LoVo (cell line): ENCODE data around the gene NSD1.
"Not testable (repeated sequence)": the region's sequence is repeated elsewhere in the genome, so short reads cannot be mapped to it uniquely, and the experiment has no call there.

Source experiments
- DNase-seq: peaks from one replicate; pipeline ENCODE4 v3.0.0-alpha.2; 2016; ENCODE audit warnings: low spot score

NSD1 gene

DNA sequence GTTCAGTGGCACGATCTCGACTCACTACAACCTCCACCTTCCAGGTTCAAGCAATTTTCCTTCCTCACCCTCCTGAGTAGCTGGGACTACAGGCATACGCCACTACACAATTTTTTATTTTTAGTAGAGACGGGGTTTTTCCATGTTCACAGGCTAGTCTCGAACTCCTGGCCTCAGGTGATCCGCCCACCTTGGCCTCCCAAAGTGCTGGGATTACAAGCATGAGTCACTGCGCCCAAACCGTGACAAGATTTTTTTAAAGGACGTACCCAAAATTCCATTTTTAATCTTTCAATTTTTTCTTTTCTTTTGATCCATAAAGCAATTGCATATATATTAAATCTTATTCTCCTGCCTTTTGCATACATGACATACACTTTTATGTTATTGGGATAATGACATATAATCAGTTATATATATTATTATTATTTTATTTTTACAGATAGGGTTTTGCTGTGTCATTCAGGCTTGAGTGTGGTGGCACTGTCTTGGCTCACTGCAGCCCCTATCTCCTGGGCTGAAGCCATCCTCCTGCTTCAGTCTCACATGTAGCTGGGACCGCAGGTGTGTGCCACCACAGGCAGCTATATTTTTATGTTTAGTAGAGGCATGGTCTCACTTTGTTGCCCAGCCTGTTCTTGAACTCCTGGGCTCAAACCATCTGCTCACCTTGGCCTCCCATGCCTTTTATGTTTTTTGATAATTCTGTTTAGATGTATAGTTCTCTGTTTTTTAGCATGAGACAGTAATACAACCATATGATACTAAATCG lies 98.1 kb downstream of the NSD1 start:
- DNase-seq: no peak

DNA sequence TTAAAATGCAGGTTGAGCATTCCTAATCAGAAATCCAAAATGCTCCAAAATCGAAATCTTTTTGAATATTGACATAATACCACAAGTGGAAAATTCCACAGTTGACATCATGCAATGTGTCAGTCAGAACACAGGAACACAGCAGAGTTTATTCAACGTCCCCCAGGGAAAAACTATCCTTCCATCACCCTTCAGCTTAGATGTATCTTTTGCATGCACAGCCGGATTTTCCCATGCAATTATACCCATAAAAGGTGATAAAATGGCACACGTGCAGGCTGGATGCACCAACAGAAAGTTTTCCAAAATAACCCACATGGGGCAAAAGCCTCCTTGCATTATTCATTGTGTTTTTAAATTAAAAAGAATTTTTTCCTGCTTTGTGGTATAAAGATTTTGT lies 98.8 kb downstream of the NSD1 start:
- DNase-seq: no peak

DNA sequence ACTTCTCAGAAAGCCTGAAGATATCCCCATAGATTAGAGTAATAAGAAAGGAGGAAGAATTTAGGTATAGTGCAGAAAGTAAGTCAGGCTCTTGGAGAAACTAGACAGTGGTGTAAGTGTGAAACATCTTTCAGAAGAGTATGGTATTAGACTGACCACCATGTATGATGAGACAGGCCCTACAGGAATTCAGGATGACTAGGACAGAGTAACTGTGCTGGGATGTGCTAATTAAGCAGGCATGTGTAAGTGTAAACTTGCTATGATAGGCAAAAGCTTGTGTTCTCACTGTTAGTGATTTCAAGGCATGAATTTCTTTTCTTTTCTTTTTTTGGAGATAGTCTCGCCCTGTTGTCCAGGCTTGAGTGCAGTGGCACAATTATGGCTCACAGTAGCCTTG lies 99.2 kb downstream of the NSD1 start:
- no peak for DNase-seq

DNA sequence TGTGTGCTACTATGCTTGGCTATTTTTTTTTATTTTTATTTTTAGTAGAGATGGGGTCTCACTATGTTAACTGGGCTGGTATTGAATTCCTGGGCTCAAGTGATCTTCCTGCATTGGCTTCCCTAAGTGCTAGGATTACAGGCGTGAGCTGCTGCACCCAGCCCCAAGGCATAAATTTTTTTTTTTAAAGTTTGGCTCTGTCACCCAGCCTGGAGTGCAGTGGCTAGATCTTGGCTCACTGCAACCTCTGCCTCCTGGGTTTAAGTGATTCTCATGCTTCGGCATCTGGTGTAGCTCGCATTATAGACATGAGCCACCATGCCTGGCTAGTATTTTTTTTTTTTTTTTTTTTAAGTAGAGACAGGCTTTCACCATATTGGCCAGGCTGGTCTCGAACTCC lies 99.6 kb downstream of the NSD1 start:
- no peak for DNase-seq

DNA sequence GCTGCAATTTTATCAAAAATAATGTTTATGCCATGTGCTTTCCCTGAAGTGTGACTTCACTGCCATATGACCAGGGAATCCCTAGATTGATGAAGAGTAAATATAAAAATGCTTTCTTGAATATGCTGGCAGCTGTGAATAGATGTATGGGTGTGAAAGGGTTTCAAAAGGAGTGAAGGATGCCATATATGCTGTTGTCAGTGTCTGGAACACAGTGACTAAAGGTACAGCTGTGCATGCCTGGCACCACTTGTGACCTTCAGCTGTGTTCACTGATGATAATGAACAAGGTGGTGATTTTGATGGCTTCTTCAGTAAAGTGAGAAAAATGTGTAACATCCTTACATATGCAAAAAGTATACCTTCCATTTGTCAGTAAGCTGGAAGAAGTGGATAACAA lies 100.2 kb downstream of the NSD1 start:
- no peak for DNase-seq

DNA sequence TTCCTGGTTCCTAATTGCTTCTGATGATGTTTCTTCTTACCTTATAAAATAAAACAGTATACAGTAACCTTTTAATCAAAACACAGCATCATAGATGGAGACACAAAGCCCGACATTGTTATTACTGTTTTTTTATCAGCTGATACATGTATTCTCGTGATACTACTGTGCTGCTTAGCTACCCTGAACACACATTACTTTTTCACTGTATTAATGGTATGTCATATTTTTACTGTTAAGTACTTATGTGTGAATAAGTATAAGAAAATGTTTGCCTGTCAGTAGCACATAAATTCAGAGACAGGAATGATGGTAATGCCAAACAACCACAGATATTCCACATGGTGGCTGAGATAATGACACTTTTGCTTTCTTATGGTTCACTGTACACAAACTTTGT lies 101.3 kb downstream of the NSD1 start:
- no peak for DNase-seq

DNA sequence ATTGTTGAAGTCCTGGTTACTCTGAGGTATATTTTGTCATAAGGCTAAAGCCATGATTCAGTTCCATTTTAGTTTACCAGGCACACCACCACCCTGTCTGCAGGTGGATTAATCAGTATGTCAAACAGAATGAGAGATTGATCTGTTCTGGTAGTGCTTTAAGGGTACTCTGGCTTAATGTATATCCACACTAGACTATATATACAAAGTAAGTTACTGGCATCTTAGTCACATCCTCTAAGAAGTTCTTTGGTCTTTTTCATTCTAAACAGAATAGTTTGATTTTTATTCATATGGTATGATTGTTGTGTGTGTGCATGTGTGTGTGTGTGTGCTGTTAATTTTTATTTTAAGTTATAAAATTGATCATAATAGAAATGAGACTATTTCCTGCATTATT lies 108.2 kb downstream of the NSD1 start:
- no peak for DNase-seq

DNA sequence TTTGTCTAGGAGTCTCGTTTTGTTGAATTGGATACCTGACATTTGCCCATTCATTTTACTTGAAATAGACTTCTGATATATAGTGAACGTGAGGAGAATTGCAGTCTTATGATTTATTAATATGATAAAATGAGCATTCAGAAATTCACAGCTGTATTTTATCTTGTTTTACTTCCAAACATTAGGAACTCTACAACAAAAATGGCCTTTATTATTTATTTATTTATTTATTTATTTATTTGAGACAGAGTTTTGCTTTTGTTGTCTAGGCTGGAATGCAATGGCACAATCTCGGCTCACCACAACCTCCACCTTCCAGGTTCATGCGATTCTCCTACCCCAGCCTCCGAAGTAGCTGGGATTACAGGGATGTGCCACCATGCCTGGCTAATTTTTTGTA lies 108.7 kb downstream of the NSD1 start:
- no peak for DNase-seq

DNA sequence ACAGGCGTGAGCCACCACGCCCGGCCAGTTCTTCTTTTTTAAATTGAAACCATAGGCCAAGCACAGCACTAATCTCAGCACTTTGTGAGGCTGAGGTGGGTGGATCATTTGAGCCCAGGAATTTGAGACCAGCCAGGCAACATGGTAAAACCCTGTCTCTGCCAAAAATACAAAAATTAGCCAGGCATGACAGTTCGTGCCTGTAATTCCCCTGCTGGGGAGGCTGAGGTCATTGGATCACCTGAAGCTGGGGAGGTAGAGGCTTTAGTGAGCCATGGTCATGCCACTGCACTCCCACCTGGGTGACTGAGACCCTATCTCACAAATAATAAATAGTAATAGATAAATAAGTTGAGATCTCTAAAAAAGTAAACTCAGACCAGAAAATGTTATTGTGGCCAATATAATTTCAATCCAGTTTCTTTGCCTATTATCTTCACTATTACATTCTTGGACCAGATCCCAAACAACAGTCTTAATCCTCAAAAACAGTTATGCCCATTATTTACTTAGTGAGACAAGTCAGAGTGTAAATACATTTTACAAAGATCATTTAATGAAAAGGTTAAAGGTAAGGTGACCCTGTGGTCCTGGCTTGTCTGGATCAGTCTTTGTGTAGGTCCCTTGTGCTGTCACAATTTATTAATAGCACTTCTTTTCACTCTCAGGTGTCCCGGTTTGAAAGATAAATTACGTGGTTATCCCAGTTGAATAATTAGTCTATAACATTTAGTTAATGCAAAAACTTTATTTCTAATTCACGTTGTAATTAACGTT lies 116.4 kb downstream of the NSD1 start:
- DNase-seq: no peak

DNA sequence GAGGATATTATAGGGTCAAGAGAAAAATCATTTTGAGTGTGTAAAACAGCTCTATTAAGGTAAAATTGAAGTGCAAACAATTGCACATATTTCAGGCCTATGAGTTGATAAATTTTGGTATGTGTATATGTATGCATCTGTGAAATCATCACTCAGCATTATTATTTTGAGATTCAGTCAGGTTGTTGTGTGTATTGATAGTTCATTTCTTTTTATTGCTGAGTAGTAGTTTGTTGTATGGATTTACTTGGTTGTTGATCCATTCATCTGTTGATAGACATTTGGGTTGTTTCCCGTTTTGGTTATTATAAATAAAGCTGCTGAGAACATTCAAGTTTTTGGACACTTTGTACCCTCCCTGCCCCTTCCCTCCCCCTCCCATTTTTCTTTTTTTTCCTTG lies 119.7 kb downstream of the NSD1 start:
- DNase-seq: no peak

DNA sequence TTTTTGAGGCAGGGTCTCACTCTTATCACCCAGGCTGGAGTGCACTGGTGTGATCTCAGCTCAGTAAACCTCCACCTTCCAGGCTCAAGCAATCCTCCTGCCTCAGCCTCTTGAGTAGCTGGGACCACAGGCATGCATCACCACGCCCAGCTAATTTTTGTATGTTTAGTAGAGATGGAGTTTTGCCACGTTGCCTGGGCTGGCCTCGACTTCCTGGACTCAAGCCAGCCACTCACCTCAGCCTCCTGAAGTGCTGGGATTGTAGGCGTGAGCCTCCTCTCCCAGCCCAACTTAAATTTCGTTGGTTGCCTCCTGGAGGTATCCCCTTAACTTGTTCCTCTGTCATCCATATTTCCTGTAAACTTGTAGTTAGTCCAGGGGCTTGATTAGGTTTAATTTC lies 122.7 kb downstream of the NSD1 start:
- peak; percentile 32 for DNase-seq

DNA sequence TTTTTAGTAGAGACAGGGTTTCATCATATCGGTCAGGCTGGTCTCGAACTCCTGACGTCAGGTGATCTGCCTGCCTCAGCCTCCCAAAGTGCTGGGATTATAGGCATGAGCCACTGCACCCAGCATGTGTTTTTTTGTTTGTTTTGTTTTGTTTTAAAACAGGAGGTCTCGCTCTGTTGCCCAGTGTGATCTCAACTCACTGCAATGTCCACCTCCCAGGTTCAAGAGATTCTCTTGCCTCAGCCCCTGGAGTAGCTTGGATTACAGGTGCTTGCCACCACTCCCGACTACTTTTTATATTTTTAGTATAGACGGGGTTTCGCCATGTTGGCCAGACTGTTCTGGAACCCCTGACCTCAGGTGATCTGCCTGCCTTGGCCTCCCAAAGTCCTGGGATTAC lies 125.1 kb downstream of the NSD1 start:
- DNase-seq: not testable (repeated sequence)

DNA sequence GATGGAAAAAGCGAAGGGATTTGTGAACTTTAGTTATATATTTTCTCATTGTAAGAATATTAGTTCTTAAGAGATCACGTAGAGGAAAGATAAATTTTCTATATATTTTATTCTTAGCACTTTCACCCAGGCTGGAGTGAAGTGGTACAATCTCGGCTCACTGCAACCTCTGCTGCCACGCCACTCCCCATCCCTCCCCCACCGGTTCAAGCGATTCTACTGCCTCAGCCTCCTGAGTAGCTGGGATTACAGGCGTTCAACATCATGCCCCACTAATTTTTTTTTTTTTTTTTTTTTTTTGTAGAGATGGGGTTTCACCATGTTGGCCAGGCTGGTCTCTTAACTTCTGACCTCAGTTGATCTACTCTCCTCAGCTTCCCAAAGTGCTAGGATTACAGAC lies 127.4 kb downstream of the NSD1 start:
- DNase-seq: no peak

DNA sequence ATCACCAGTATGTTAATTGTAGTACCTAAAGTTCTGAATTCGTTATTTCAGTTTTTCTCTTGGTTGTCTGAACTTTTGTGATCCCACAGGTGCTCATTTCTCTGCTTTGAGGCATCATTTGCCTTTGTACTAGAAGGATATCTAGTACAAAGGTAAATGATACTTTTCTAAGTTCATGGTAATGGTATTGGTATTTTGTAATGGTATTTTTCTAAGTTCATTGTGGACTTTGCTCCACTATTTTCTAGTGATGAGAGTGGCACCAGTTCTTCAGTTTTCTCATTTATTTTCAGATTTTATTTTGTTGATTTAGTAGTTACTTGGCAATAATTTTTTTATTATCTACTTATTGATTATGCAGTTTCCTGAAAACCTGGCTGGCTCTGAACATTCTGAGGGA lies 127.9 kb downstream of the NSD1 start:
- DNase-seq: no peak

DNA sequence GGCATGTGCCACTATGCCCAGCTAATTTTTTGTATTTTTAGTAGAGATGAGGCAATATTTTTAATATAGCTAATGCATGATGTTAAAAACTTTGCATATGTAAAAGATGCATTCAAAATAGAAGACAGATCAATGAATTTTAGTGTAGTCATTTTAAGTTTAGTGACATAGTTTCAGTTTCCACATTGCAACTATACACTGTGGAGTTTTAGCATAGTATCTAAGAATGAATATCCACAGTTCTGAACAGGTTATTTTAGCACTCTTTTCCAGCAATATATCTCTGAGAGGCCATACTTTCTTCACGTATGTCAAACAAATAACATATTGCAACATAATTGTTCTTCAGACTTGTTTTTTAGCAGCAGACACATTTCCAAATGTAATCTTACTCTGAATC lies 130.6 kb downstream of the NSD1 start:
- DNase-seq: no peak

DNA sequence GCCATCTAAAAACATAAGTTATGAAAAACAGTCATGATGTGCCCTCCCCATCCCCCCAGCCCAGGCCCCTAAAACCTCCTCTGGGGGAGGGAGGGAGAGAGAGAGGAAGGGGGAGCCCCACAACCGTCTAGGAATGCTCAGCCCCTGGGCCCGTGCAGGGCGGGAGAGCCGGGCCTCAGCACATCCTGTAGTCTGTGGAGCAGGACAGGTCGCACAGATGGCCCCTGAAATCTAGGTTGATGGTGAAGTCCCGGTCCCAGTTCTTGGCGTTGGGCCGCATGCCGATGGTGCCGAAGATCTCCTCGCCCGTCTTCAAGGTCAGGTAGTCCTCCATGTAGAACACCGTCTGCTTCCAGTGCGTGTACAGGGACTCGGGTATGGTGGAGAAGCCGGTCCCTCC lies 131.8 kb downstream of the NSD1 start:
- no peak for DNase-seq

DNA sequence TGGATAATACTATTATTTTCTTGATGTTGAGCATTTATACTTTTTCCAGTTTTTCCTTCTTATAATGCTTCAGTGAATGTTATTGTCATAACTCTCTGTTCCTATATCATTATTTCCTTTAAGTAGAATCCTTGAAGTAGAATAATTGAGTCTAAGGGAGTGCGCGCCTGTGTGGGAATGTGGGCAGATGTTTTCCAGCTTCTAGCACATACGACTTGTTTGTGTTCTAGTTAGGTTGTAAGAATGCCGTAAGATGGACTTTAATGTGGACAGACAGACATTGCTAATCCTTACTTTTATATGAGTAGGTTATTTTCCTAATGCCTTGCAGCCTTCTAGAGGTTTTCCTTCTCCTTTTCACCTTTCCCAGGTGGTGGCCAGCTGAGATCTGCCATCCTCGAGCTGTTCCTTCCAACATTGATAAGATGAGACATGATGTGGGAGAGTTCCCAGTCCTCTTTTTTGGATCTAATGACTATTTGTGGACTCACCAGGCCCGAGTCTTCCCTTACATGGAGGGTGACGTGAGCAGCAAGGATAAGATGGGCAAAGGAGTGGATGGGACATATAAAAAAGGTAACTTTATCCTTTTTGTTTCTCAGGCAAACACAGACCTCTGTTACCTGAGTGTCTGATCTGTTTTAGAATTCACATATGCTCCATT lies 135.8 kb downstream of the NSD1 start:
- DNase-seq: no peak

DNA sequence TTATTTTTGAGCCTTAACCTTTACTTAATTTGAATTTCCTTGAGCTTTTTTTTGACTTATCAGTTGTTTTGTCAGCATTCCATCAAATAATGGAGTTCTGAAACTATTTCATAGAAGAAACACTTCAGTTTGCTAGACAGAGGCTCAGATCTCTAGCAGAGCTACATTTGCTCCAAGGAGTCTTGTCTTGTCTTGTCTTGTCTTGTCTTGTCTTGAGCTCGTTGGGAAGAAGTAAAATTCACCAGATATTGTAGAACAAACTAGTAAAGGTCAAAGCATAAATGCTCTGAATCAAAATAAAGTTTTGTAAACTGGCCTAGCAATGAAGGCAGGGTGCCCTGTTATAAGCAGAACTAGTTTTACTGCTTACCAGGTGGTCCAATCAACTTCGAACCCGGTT lies 136.4 kb downstream of the NSD1 start:
- no peak for DNase-seq

DNA sequence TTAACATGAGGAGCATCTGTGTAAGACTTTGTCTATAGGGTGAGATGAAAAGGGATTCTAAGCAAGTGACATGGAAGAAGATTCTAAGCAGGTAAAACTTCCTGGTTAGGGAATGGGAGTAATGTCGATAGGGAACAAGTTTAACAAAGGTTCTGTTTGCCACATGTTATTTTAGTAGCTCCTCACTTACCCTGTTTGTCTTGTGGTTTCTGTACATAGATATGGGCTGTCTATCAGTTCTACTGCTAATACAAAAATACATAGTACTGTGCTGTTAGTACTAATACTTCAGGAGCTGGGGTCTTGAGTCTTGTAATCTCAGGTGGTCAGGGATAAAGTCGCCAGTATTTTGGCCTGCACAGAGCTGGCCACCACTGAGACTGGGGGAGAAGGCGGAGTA lies 137.1 kb downstream of the NSD1 start:
- no peak for DNase-seq

DNA sequence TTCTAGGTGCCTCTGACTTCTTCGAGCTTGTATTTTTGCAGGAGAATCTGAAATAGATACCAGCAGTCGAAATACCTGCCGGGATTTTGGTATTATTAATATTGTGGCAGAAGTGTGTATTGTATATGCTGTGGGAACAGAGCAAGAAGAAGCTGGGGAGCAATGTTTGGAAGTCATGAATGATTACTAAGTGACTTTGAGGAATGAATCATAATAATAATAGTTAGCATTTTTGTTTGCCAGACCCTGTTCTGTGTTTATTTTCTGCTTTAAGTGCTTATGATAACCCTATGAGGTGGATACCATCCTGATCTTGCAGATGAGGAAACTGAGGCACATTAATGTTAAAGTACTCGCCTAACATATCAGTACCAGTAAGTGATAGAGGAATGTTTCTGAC lies 137.5 kb downstream of the NSD1 start:
- no peak for DNase-seq

DNA sequence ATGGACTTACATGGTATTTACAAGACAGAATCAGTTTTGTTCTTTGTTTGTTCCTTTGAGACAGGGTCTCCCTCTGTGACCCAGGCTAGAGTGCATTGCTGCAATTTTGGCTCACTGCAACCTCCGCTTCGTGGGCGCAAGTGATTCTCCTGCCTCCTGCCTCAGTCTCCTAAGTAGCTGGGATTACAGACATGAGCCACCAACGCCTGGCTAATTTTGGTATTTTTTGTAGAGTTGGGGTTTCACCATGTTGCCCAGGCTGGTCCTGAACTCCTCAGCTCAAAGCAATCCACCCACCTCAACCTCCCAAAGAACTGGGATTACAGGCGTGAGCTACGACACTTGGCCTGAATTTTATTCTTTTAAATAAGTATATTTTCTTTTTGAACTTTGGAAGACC lies 142.3 kb downstream of the NSD1 start:
- no peak for DNase-seq

DNA sequence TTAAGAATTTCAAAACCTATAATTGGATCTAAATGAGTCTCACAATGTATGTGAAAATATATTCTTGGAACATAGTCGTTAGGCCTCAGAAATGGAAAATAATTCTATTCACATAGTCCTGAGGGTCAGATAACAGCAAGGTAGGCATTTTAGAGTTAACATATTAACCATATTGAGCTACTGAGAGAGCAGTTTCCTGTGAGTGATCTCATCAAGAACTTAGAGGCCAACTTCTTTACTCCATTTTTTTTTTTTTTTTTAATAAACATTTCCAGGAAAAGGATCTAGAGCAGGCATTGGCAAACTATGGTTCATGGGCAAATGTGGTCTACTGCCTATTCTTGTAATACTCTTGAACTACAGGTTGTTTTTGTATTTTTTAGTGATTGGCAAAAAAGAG lies 143.3 kb downstream of the NSD1 start:
- DNase-seq: no peak

DNA sequence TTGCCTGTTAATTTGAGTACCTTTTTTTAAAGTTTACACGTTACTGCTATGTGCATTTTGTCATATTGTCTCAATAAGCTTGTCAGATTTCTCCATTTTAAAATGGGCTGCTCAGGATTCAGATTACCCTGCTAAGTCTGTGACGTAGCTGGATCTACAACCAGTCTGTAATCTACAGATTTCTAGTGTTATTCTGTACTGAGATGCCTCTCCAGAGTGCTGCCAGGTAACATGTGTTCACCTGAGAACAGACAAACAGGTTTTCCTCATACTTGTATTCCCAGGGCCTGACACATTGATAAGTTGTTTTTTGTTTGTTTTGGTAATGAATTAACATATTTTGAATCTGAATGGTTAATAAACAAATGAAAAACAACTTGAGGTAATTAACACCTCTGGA lies 154.6 kb downstream of the NSD1 start:
- DNase-seq: no peak
